NCI-H1694 (cell line): ENCODE results near the gene ERC2.

Experiments
- DNase-seq: peaks from one replicate; lab custom pipeline; 2025; lab: John Stamatoyannopoulos, UW

Gene ERC2

GRCh38 chr3:55923626-55924025 lies 544.6 kb downstream of the ERC2 start:
- no peak for DNase-seq

DNA sequence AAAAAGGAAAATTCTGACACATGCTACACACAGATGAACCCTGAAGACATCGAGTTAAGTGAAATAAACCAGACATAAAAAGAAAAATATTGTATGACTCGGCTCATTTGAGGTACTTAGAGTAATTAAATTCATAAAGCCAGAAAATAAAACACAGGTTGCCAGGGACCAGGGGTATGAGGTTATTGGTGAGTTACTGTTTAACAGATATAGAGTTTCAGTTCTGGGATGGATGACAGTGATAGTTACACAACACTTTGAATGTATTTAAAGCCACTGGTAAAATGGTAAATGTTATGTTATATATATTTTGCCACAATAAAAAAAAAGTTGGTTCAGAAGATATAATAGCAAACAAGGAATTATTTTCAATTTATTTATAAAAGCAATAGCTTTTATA lies 545.1 kb downstream of the ERC2 start:
- no peak for DNase-seq

DNA sequence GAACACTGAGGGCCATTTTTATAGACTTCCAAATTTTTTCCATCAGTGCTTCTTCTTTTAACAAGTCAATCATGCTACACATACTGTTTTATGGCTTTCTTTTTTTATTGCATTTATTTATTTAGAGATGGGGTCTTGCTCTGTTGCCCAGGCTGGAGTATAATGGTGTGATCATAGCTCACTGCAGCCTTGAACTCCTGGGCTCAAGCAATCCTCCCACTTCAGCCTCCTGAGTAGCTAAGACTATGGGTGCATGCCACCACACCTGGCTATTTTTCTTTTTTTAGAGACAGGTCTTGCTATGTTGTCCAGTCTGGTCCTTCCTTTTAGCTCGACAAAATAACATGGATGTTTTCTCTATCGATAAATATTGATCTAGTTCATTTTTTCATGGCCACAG lies 555.4 kb downstream of the ERC2 start:
- no peak for DNase-seq

- DNase-seq: no peak
Measured at GRCh38 chr3:55911266-55911665, 557.0 kb downstream of the ERC2 start.

- DNase-seq: no peak
Measured at GRCh38 chr3:55910543-55910942, 557.7 kb downstream of the ERC2 start.

DNA sequence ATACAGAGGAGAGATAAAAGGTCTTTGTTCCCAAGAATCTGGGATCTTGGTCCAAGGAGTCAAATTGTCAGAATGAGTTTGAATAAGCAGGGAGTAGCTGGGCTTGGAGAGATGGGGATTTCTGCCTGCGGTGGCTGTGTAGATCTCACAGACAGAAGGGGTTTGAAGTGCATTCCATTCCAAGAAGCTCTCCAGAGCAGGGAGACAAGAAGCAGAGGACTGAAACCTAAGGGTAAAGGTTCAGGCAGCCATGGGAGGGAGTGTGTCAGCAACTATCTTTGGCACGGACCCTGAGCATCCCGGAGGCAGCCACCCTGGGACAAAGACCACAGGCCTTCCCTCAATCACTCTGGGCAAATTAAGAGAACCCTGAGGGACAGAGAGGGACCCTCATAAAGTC lies 558.9 kb downstream of the ERC2 start:
- DNase-seq: no peak

GRCh38 chr3:55907616-55908015 lies 560.7 kb downstream of the ERC2 start:
- no peak for DNase-seq

GRCh38 chr3:55906896-55907295 lies 561.4 kb downstream of the ERC2 start:
- DNase-seq: no peak

- no peak for DNase-seq
Measured at GRCh38 chr3:55904716-55905115, 563.6 kb downstream of the ERC2 start.

DNA sequence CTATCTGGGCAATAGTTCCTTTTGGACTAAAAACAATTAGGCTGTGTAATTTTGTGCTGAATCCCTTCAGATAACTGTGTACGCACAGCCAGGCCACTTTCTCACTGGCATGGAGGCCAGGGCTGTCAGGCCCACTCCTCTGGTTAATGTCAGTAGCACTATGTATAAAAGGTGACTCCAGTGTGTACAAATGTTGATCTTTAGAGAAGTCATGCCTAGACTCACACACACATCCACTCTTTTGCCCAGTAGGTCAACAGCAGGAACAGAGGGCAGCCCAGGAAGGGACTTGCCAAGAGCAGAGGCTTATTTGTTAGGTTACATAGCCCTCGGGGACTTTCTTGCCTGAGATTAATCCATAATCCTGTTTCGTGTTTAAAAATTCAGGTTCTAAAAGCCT lies 564.6 kb downstream of the ERC2 start:
- no peak for DNase-seq

DNA sequence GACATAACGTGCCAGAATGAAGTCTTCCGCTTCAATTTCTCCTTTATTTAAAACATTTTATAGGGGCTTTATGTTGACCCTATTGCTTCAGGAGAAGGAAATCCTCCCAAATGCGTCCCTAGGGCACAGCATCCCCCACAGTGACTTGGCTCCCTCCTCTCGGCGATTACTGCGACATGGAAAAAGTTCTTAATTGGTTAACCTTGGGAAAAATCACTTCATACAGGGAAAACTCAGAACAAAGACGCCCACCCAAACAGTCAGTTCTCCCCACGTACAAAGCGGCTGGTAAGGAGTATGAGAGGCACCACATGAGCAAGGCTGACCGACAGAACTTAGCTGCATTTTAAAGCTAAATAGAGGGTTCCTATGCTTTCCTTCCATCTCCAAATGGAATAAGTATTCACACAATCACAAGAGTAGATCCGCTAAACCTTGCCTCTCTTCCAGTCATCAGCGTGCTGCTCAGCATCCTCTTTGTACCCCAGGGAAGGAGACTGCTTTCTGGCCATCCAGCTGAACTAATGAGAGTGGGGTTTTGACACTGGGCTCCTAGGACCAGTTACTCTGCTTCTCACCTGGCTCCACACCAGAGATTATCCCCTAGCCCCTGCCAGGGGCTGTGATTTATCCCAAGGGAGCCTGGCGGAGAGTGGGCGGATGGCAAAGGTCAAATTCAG lies 565.9 kb downstream of the ERC2 start:
- no peak for DNase-seq

DNA sequence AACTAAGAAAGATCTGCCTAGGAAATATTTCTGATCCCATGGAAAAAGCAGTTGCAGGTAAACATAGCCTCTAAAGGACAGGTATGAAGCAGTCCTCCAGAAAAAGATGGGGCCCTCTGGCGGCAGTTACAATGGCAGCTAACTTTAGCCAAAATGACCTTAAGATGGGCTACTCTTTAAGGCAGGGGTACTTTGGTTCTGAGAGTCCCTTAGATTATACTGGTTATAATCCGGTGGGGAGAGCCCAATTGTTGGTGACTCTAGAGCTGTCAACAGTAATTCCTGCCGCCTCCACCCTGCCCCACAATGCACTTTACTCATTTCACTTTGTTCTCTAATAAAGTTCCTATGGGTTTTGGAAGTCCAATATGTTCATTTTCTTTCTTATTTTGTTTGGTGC lies 568.4 kb downstream of the ERC2 start:
- no peak for DNase-seq

GRCh38 chr3:55897573-55898224 lies 570.6 kb downstream of the ERC2 start:
- no peak for DNase-seq

DNA sequence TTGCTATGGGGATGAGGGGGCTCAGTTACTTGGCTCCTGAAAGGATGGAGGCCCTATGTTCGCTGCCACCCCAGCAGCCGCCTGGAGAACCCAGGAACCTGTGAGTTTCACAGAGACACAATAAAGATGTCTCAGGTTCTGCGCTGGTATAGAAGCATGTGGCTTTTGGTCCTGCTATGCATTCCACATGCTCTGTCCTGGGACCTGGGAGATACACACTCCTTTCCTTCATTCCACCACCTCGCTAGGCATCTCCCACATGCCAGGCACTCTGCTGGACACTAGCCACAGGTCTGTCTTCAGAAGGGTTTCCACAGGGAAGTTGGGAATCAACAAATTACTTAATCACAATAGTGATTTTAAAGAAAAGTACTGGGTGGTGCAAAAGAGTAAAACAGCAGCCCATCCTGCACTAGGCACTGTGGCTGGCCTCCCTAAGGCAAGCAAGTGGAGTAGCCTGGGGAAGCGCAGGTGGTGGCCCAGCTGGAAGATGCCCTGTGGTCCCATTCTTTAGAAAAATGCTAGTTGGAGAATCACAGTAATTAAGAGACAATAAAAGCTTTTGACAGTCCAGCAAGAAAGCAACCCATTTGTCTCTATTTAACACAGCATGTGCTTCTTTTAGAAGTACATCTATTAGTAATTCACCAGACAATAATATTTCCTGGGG lies 572.2 kb downstream of the ERC2 start:
- DNase-seq: no peak

DNA sequence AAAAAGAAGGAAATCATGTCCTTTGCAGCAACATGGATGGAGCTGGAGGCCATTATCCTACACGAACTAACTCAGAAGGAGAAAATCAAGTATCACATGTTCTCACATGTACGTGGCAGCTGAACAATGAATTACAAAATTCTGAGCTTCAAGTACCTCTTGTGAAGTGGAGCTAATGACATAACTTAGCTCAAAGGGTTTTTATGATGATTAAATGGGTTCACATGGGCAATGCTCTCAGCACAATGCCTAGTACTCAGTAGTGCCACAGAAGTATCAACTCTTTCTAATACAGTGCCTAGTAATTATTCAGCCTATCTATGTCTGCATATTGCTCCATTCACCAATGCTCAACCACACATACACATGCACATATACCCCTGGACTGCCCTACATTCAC lies 573.7 kb downstream of the ERC2 start:
- DNase-seq: no peak

- no peak for DNase-seq
Measured at GRCh38 chr3:55893045-55893664, 575.1 kb downstream of the ERC2 start.

GRCh38 chr3:55891106-55891505 lies 577.2 kb downstream of the ERC2 start:
- DNase-seq: no peak

- no peak for DNase-seq
Measured at GRCh38 chr3:55888282-55888885, 579.9 kb downstream of the ERC2 start.

GRCh38 chr3:55885721-55886120 lies 582.5 kb downstream of the ERC2 start:
- DNase-seq: no peak

DNA sequence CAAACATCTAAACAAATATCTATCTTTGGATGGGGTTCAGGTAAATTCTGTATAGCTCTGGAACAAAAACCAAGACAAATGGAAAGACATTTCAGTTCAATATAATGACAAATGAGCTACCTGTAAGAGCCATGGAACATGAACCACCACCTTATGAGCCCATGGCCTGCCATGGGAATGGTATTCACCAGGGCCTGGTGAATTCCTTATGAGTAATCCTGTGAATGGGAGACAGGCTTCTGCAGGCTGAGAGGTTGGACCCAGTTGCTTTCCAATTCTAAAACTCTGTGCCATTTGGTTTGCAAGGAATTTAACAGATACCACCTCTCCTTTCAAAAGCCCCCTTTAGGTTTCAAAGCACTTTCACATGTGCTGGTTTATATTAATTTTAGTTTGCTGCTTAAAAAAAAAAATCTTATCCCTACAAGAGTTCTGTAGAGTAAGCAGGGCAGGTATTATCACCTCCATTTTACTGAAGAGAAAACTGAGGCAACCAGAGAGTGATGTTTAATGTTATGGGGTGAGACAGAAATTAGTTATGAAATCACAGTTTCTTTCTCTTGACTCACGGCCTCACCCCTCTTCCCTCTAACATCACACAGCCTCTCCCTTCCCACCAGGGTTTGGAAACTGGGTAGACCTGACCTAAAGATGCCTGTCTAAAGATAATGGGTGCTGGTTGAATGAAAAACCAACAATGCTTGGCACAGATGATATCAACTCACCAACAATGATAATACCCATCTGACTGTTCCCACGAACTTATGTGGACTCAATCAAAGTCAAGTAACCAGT lies 583.6 kb downstream of the ERC2 start:
- no peak for DNase-seq

DNA sequence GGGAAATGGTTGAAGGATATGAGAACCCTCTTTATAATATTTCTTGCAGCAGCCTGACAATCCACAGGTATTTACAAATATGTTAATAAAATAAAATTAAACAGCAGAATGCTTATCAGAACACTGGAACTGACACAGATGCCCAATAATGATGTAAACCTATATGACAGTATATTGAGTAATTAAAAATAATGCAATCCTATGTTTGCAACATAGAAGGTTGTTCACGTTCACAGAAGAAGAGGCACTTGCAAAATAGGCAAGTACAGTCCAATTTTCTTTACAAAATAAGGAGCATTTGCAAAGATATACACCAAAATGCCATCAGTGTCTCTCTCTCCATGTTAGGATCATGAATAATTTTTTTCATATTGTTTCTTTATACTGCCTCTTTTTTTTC lies 584.2 kb downstream of the ERC2 start:
- DNase-seq: no peak

- DNase-seq: no peak
Measured at GRCh38 chr3:55882006-55882405, 586.3 kb downstream of the ERC2 start.
